Spleen (tissue), 11 donors: ENCODE measurements around the gene AFTPH. TPM values are rescaled to one million over a fixed set of nuclear protein-coding genes. Genes with fewer than 3 reads are reported as not detected.
A peak's percentile ranks its signal among the peaks of the same experiment; 100 is the strongest.

ENCODE experiments used
- DNase-seq: peaks from one replicate; pipeline ENCODE4 v3.0.0-alpha.2; 2020
- H3K27ac ChIP-seq, 8 donors: fragments of 200-600 bp; sonication (generic) in 7 of 8; 1 replicate in 4 of 8; 2 replicates in 4 of 8; pipeline versions ENCODE4 v1.5.0 to v1.8.0; 2016 to 2021; ENCODE audit warnings: inconsistent platforms in 4 of 8, mild to moderate bottlenecking in 4 of 8, moderate library complexity in 1 of 8
- H3K27me3 ChIP-seq, 7 donors: fragments of 200-600 bp; sonication (generic) in 6 of 7; replicated peaks in 1 of 7; 1 replicate in 4 of 7; 2 replicates in 3 of 7; pipeline versions ENCODE4 v1.5.0 to v1.8.0; 2016 to 2021; ENCODE audit warnings: inconsistent platforms in 3 of 7, mild to moderate bottlenecking in 1 of 7
- H3K36me3 ChIP-seq, 6 donors: fragments of 200-600 bp; sonication (generic) in 5 of 6; 1 replicate in 4 of 6; 2 replicates in 2 of 6; pipeline versions ENCODE4 v1.5.0 to v1.8.0; 2016 to 2021; ENCODE audit warnings: inconsistent platforms in 2 of 6
- H3K4me1 ChIP-seq, 6 donors: fragments of 200-600 bp; sonication (generic) in 5 of 6; 1 replicate in 3 of 6; 2 replicates in 3 of 6; pipeline versions ENCODE4 v1.5.0 to v1.8.0; 2016 to 2021; ENCODE audit warnings: inconsistent platforms in 3 of 6
- H3K4me3 ChIP-seq, 8 donors: fragments of 200-600 bp; sonication (generic) in 7 of 8; 1 replicate in 4 of 8; 2 replicates in 4 of 8; pipeline versions ENCODE4 v1.5.0 to v1.8.0; 2016 to 2021; ENCODE audit warnings: inconsistent platforms in 4 of 8, mild to moderate bottlenecking in 4 of 8, moderate library complexity in 2 of 8
- H3K9me3 ChIP-seq, 8 donors: fragments of 200-600 bp; sonication (generic) in 7 of 8; 1 replicate in 4 of 8; 2 replicates in 4 of 8; pipeline versions ENCODE4 v1.5.0 to v1.8.0; 2016 to 2021; ENCODE audit warnings: inconsistent platforms in 4 of 8
- CTCF ChIP-seq, 11 experiments: fragments of 200-600 bp in 7 of 11; fragments of 450-650 bp in 4 of 11; sonication (generic) in 4 of 11; IDR thresholded peaks in 8 of 11; conservative IDR thresholded peaks in 3 of 11; 1 replicate in 7 of 11; 2 replicates in 4 of 11; pipeline versions ENCODE4 v1.4.0 to v1.8.0; 2016 to 2021; ENCODE audit warnings: antibody characterized with exemption in 11 of 11, inconsistent platforms in 4 of 11, mild to moderate bottlenecking in 1 of 11
- POLR2A ChIP-seq, 3 donors: fragments of 450-650 bp; IDR thresholded peaks; one replicate each; pipeline ENCODE4 v1.5.1; 2017; ENCODE audit warnings: antibody characterized with exemption in 3 of 3, mild to moderate bottlenecking in 1 of 3
- POLR2AphosphoS5 ChIP-seq, 3 donors: sonication (generic); formaldehyde crosslinking; IDR thresholded peaks; one replicate each; pipeline ENCODE4 v1.5.1; 2017; ENCODE audit warnings: antibody characterized with exemption in 3 of 3
- WGBS, 5 donors: extraction: QIAGEN DNeasy Blood & Tissue Kit in 3 of 5; methylation state at CpG; one replicate each; pipeline versions ENCODE4 v1.1.5 to v1.1.7; 2013 to 2018; 5-methylcytosine and 5-hydroxymethylcytosine counted together
- intact Hi-C: fragments of 100-400 bp; cut with DNase I; formaldehyde crosslinking; loops from one replicate; pipeline ENCODE4 v1.15.0; 2023; ENCODE audit warnings: low total_unique reads
- microRNA-seq, 3 donors: library from miRNA; unstranded; fragments of <30 nt; microRNA quantifications; one replicate each; pipeline versions ENCODE4 to v1.1.0, GENCODE V29; 2019 to 2020
- polyA plus RNA-seq, 3 donors: library from polyadenylated mRNA; stranded (reverse); fragments of 200-250 nt; gene quantifications; one replicate each; pipeline ENCODE4 v1.2.1, GENCODE V29; 2013
- small RNA-seq, 4 donors: library from RNA; depleted of rRNA; stranded (forward); fragments of <200 nt; gene quantifications; one replicate each; pipeline ENCODE3, GENCODE V24; 2016
- total RNA-seq, 7 donors: library from RNA; depleted of rRNA in 3 of 7; stranded (reverse); fragments of >200 nt in 3 of 7; fragmentation: NEBNext Ultra II Directional in 4 of 7; extraction: Animal tissue kit (Norgen Biotek cat#: 25700) in 4 of 7; gene quantifications; one replicate each; pipeline versions ENCODE4 v1.1.0 to v1.2.1, GENCODE V29; 2016 to 2021
- donor health status: healthy with polysubstance abuse.
- donor health status: DM: no; HTN: no; CAD: no; lungs with moderate emphysema.
- donor health status: DM: no; HTN: no; CAD: no.
- donor health status: Bipolar disorder and iron deficiency.
- donor health status: healthy.
- donor health status: DM: no; HTN: no; CAD: no.
- donor health status: DM: yes; HTN: yes; CAD: no.

Gene AFTPH
- total and polyA plus RNA-seq, 10 donors = 36.9 to 71.1 (median 49.9) TPM

GRCh38 chr2:64638502-64639120, 114.5 kb downstream of the AFTPH start:
- no peak for DNase-seq
- 74 to 81% (median 78%) methylated on average over 4 of the region's 4 CpGs for WGBS, 5 donors
- Histone ChIP-seq H3K4me1 (peaks cover 61 to 100% (median 98%) of the 10 kb centered on the region in 6 donors), H3K9me3 (no peaks in the 10 kb centered on the region), H3K4me3 (no peak overlapping the region), H3K36me3 (peaks cover 4 to 34% (median 27%) of the 10 kb centered on the region in 6 donors), H3K27ac (peak overlapping the region in 6 of 8 donors; percentile 69 to 93 (median 83)), H3K27me3 (no peaks in the 10 kb centered on the region)
- intact Hi-C loops = no loop called here
- no peak for TF ChIP-seq CTCF (IDR thresholded peaks at IDR 0.05 in 8 of 11, conservative IDR thresholded peaks at IDR 0.05 in 3 of 11)
- no peak for TF ChIP-seq POLR2AphosphoS5 (IDR thresholded peaks at IDR 0.05)
- no peak for TF ChIP-seq POLR2A (IDR thresholded peaks at IDR 0.05)

GRCh38 chr2:64639691-64640090, 115.6 kb downstream of the AFTPH start:
- TF ChIP-seq POLR2A (IDR thresholded peaks at IDR 0.05) (no peak), POLR2AphosphoS5 (IDR thresholded peaks at IDR 0.05) (no peak), CTCF (IDR thresholded peaks at IDR 0.05 in 8 of 11, conservative IDR thresholded peaks at IDR 0.05 in 3 of 11) (no peak)
- 49 to 63% (median 62%) methylated on average over 2 of the region's 2 CpGs for WGBS, 5 donors
- Histone ChIP-seq H3K27me3 (no peaks in the 10 kb centered on the region), H3K27ac (peak overlapping the region in 4 of 8 donors; percentile 27 to 99 (median 40)), H3K4me3 (no peak overlapping the region), H3K4me1 (peaks cover 68 to 100% (median 99%) of the 10 kb centered on the region in 6 donors), H3K36me3 (peaks cover 4 to 24% (median 18%) of the 10 kb centered on the region in 6 donors), H3K9me3 (no peaks in the 10 kb centered on the region)
- intact Hi-C loops = no loop called here
- DNase-seq = no peak

GRCh38 chr2:64640153-64641044, 116.3 kb downstream of the AFTPH start:
- no peak for TF ChIP-seq POLR2A (IDR thresholded peaks at IDR 0.05)
- peak in 2 of 3 donors; percentile 30 to 39 for TF ChIP-seq POLR2AphosphoS5 (IDR thresholded peaks at IDR 0.05)
- TF ChIP-seq CTCF (IDR thresholded peaks at IDR 0.05 in 8 of 11, conservative IDR thresholded peaks at IDR 0.05 in 3 of 11) = no peak
- Histone ChIP-seq H3K27me3 (no peaks in the 10 kb centered on the region), H3K4me1 (peaks cover 69 to 100% (median 99%) of the 10 kb centered on the region in 6 donors), H3K27ac (peak overlapping the region in 4 of 8 donors; percentile 27 to 99 (median 40)), H3K4me3 (no peak overlapping the region), H3K36me3 (peaks cover 4 to 16% (median 11%) of the 10 kb centered on the region in 6 donors), H3K9me3 (no peaks in the 10 kb centered on the region)
- intact Hi-C loops = no loop called here
- WGBS, 5 donors = 53 to 66% (median 55%) methylated on average over 12 of the region's 12 CpGs
- no peak for DNase-seq

- H3K9me3 ChIP-seq = no peaks in the 10 kb centered on the region
- no peak for DNase-seq
- 67 to 82% (median 75%) methylated on average over 10 of the region's 10 CpGs for WGBS, 5 donors
- H3K4me1 ChIP-seq = peaks cover 69 to 100% (median 99%) of the 10 kb centered on the region in 6 donors
- intact Hi-C loops = no loop called here
- H3K36me3 ChIP-seq = peaks cover 0 to 5% (median 0%) of the 10 kb centered on the region in 6 donors
- peak in 1 of 3 donors; percentile 29 for TF ChIP-seq POLR2AphosphoS5 (IDR thresholded peaks at IDR 0.05)
- no peak for TF ChIP-seq POLR2A (IDR thresholded peaks at IDR 0.05)
- H3K4me3 ChIP-seq = no peak overlapping the region
- H3K27ac ChIP-seq = peak overlapping the region in 3 of 8 donors; percentile 10 to 99 (median 92)
- H3K27me3 ChIP-seq = no peaks in the 10 kb centered on the region
Measured at GRCh38 chr2:64641599-64641998, 117.5 kb downstream of the AFTPH start.

Small RNA genes lying within 50 kb of the gene (microRNA-seq; reads per million reads assigned to microRNA genes)
- 0 to 2.1 (median 0.36) reads per million in 3 donors for gene MIR4434

Small RNA genes lying within 50 kb of the gene (small RNA-seq; reads per million reads assigned to genes)
- 0 reads per million in 4 donors for gene RNU6-100P

Other genes starting within 250 kb of the AFTPH start
- gene LGALSL, start 70.2 kb upstream of the AFTPH start, total RNA-seq = 10 to 100 TPM in 6 of 7 donors, 1 to 10 TPM in 1; 8.2 to 16.6 (median 13.3) TPM
- 1 to 10 TPM; 2.4 to 4.8 (median 2.4) TPM for gene LGALSL, start 70.2 kb upstream of the AFTPH start, polyA plus RNA-seq
- gene SERTAD2, start 129.6 kb downstream of the AFTPH start, total RNA-seq = 10 to 100 TPM; 31.2 to 61.4 (median 43.3) TPM
- gene SERTAD2, start 129.6 kb downstream of the AFTPH start, polyA plus RNA-seq = 10 to 100 TPM; 10.4 to 16.9 (median 13.6) TPM